IMR-90 (cell line): ENCODE results near the gene FLRT1. TPM values are rescaled to one million over a fixed set of nuclear protein-coding genes. Genes with fewer than 3 reads are reported as not detected.

ENCODE experiments used
- ATAC-seq: fragments of 200-7000 bp; cut with Tn5 transposase; 2 replicates; pipeline ENCODE4 v1.9.1; 2020; ENCODE audit warnings: low read depth, mild to moderate bottlenecking, moderate library complexity
- BruUV-seq: library from RNA; stranded (reverse); fragments of 400-500 nt; replicated peaks from 2 replicates; lab custom pipeline; 2021; lab: Mats Ljungman, UMichigan
- CTCF ChIA-PET: fragments of 300-600 bp; formaldehyde crosslinking; extraction: SDS; loops from one replicate; lab custom pipeline; 2021; ENCODE audit warnings: antibody characterized with exemption; lab: Yijun Ruan, JAX
- POLR2A ChIA-PET: fragments of 300-600 bp; sonication (Branson Sonifier 250); formaldehyde crosslinking; loops from one replicate; lab custom pipeline; 2022; ENCODE audit warnings: antibody characterized with exemption; ENCODE audit not compliant: unreplicated experiment; lab: Charles Lee
- DNase-seq: peaks from one replicate; pipeline ENCODE4 v3.0.0; 2013
- H2AFZ ChIP-seq: replicated peaks from 2 replicates; pipeline ENCODE3; 2013; ENCODE audit warnings: low read length, mild to moderate bottlenecking; ENCODE audit not compliant: poor library complexity
- H2AK5ac ChIP-seq: 2 replicates; pipeline ENCODE4 v1.6.1; 2013; ENCODE audit warnings: low read depth, low read length, inconsistent platforms
- H2AK9ac ChIP-seq: replicated peaks from 2 replicates; pipeline ENCODE3; 2013; ENCODE audit warnings: mild to moderate bottlenecking, low read depth, low read length, moderate library complexity; ENCODE audit not compliant: poor library complexity
- H2BK120ac ChIP-seq: 2 replicates; pipeline ENCODE4 v1.6.1; 2013; ENCODE audit warnings: low read depth, low read length, inconsistent platforms
- H2BK15ac ChIP-seq: 3 replicates; pipeline ENCODE4 v1.6.1; 2013; ENCODE audit warnings: low read depth, low read length, inconsistent platforms
- H2BK20ac ChIP-seq: 2 replicates; pipeline ENCODE4 v1.6.1; 2013; ENCODE audit warnings: low read depth, mild to moderate bottlenecking, inconsistent platforms, low read length, moderate library complexity
- H2BK5ac ChIP-seq: 2 replicates; pipeline ENCODE4 v1.6.1; 2013; ENCODE audit warnings: mild to moderate bottlenecking, low read depth, low read length, inconsistent platforms; ENCODE audit not compliant: poor library complexity, severe bottlenecking
- H3K14ac ChIP-seq: replicated peaks from 2 replicates; pipeline ENCODE4 v1.6.1; 2013; ENCODE audit warnings: low read depth, low read length, inconsistent platforms
- H3K18ac ChIP-seq: 2 replicates; pipeline ENCODE4 v1.6.1; 2013; ENCODE audit warnings: low read depth, low read length, control low read depth
- H3K23ac ChIP-seq: 2 replicates; pipeline ENCODE4 v1.6.1; 2013; ENCODE audit warnings: low read depth, low read length, inconsistent platforms
- H3K27ac ChIP-seq: 2 replicates; pipeline ENCODE4 v1.5.1; 2013; ENCODE audit warnings: mild to moderate bottlenecking, control low read depth, low read length; ENCODE audit not compliant: insufficient read depth
- H3K27me3 ChIP-seq: 2 replicates; pipeline ENCODE4 v1.6.1; 2013; ENCODE audit warnings: low read length; ENCODE audit not compliant: control insufficient read depth, insufficient read depth
- H3K36me3 ChIP-seq: 2 replicates; pipeline ENCODE4 v1.6.1; 2013; ENCODE audit warnings: low read length, mixed read lengths; ENCODE audit not compliant: control insufficient read depth, insufficient read depth
- H3K4ac ChIP-seq: 2 replicates; pipeline ENCODE4 v1.6.1; 2013; ENCODE audit warnings: low read depth, low read length, inconsistent platforms
- H3K4me1 ChIP-seq: 2 replicates; pipeline ENCODE4 v1.6.1; 2013; ENCODE audit warnings: low read length, mixed read lengths; ENCODE audit not compliant: control insufficient read depth, insufficient read depth
- H3K4me2 ChIP-seq: 2 replicates; pipeline ENCODE4 v1.6.1; 2013; ENCODE audit warnings: low read depth, mild to moderate bottlenecking, control low read depth, low read length, moderate library complexity
- H3K4me3 ChIP-seq: 2 replicates; pipeline ENCODE4 v1.5.1; 2013; ENCODE audit warnings: low read depth, mild to moderate bottlenecking, control low read depth, low read length, moderate library complexity; ENCODE audit not compliant: insufficient read depth
- H3K56ac ChIP-seq: 2 replicates; pipeline ENCODE4 v1.6.1; 2013; ENCODE audit warnings: low read length, inconsistent platforms; ENCODE audit not compliant: insufficient read depth; ENCODE audit errors: extremely low read depth
- H3K79me1 ChIP-seq, 2 experiments: 2 replicates each; pipeline ENCODE4 v1.6.1; 2013; ENCODE audit warnings: low read length in 2 of 2, inconsistent platforms in 1 of 2, low read depth in 1 of 2
- H3K9ac ChIP-seq: 2 replicates; pipeline ENCODE4 v1.6.1; 2013; ENCODE audit warnings: low read depth, low read length, control low read depth
- H3K9me1 ChIP-seq: 2 replicates; pipeline ENCODE4 v1.6.1; 2013; ENCODE audit warnings: low read length, inconsistent platforms; ENCODE audit not compliant: insufficient read depth
- H3K9me3 ChIP-seq: 2 replicates; pipeline ENCODE4 v1.6.1; 2013; ENCODE audit warnings: low read length; ENCODE audit not compliant: control insufficient read depth, insufficient read depth
- H4K20me1 ChIP-seq: 2 replicates; pipeline ENCODE4 v1.6.1; 2013; ENCODE audit warnings: low read length, inconsistent platforms; ENCODE audit not compliant: insufficient read depth
- H4K5ac ChIP-seq: 2 replicates; pipeline ENCODE4 v1.6.1; 2013; ENCODE audit warnings: mild to moderate bottlenecking, low read depth, low read length, control low read depth
- H4K8ac ChIP-seq, 2 experiments: 2 replicates each; pipeline ENCODE4 v1.6.1; 2013; ENCODE audit warnings: low read depth in 2 of 2, low read length in 2 of 2, control low read depth in 1 of 2, inconsistent platforms in 1 of 2
- H4K91ac ChIP-seq: 2 replicates; pipeline ENCODE4 v1.6.1; 2013; ENCODE audit warnings: low read depth, low read length, inconsistent platforms; ENCODE audit not compliant: insufficient read depth
- NFE2L2 ChIP-seq: fragments of 150-350 bp; IDR thresholded peaks from 2 replicates; pipeline ENCODE4 v1.6.1; 2016; ENCODE audit warnings: low read depth, mild to moderate bottlenecking, low read length
- POLR2A ChIP-seq: IDR thresholded peaks from 2 replicates; pipeline ENCODE4 v1.6.1; 2012; ENCODE audit warnings: mild to moderate bottlenecking, low read depth, low read length
- WGBS, 2 experiments: methylation state at CpG; one replicate each; pipeline versions ENCODE4 v1.1.5 to v1.1.7; 2013; ENCODE audit warnings: missing lambda C conversion rate in 2 of 2; ENCODE audit not compliant: insufficient read length in 1 of 2; ENCODE audit errors: extremely low coverage in 2 of 2; 5-methylcytosine and 5-hydroxymethylcytosine counted together
- dilution Hi-C: fragments of 300-500 bp; cut with HindIII; formaldehyde crosslinking; loops from one replicate; pipeline ENCODE4 v1.14.3; 2018; ENCODE audit warnings: low sequenced_read_pairs; ENCODE audit not compliant: unreplicated experiment
- in situ Hi-C: fragments of 300-500 bp; cut with MboI; formaldehyde crosslinking; loops from 3 replicates; pipeline ENCODE4 v1.14.3; 2019; ENCODE audit warnings: low sequenced_read_pairs, inconsistent platforms, mixed read lengths
- intact Hi-C: fragments of 100-400 bp; cut with micrococcal nuclease; formaldehyde crosslinking; loops from 2 replicates; pipeline ENCODE4 v1.10.0; 2022
- polyA plus RNA-seq, 3 experiments: library from polyadenylated mRNA; depleted of rRNA; stranded (reverse); fragments of >200 nt; gene quantifications; 2 replicates each; pipeline ENCODE4 v1.2.3, GENCODE V29; 2012; ENCODE audit warnings: low replicate concordance in 1 of 3
- total RNA-seq: library from RNA; depleted of rRNA; stranded (reverse); fragments of >200 nt; gene quantifications from 2 replicates; pipeline ENCODE4 v1.2.3, GENCODE V29; 2012
- TF ChIP-seq, protein P1 (sequence below): conservative IDR thresholded peaks from 2 replicates; pipeline ENCODE4 v1.5.1; 2012; ENCODE audit warnings: mild to moderate bottlenecking, low read depth, low read length, improper control_type of control experiment

Gene FLRT1
- total and polyA plus RNA-seq, 2 of the 4 experiments (the other 2 are of a cell fraction) = under 0.01 to 0.07 TPM

DNA sequence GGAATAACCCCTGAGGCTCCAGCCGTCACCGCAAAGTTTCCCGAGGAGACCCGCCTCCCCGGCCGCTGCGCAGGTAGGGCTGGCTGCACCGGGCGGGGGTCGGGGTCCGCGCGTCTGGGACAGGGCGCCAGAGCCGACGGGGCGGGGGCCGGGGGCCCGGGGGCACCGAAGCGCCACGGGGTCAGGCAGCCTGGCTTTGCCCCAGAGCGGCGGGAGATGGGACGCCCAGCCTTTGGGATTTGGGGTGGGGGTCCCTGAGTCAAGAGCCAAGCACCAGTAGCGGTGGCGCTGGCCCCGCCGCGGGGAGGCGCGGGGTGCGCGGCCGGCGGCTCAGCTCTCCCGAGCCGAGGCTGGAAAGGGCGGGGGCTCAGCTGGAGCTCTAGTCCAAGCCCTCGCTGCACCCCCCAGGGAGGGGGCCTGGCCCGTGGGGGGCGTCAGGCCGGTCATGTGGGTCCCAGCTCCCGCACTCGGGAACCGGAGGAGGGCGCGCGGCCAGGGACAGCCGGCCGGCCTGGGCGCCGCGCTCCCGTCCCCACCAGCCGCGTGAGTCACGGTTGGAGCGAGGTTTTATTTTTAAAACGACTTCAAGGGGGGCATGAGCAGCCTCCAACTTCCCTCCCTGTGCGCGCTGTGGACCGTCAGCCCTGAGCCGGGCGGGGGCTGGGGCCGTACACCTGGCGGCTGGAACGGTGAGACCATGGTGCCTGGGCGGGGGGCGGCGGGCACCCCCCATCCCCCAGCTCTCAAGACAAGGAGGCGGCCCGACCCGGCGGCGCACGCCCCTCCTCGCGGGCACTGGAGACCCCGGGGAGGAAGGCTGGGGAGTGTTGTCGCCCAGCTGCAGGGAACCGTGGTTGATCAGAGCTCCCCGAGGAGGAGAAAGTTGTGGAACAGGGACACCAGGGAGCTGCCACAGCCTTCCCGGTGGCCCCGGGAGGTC, 626 bp downstream of the FLRT1 start:
- Histone ChIP-seq H2BK15ac (no peak overlapping the region), H2AK5ac (no peak overlapping the region), H4K20me1 (0 out of 2 replicates have a peak, but pooled peaks cover 3% of the 10 kb centered on the region), H2BK20ac (0 out of 2 replicates have a peak overlapping the region, but pooled peaks have one; percentile 7), H4K5ac (no peak overlapping the region), H4K91ac (no peak overlapping the region), H3K14ac (no peak overlapping the region), H2AFZ (peak overlapping the region; percentile 78), H3K4me2 (no peak overlapping the region; the same call in 1 of the 2 replicates), H3K27me3 (peaks cover 12% of the 10 kb centered on the region), H3K9me1 (peaks cover 3% of the 10 kb centered on the region; the same call in 1 of the 2 replicates), H3K36me3 (no peaks in the 10 kb centered on the region), H3K56ac (no peak overlapping the region), H3K79me1 (no peaks in the 10 kb centered on the region), H3K9ac (no peak overlapping the region), H3K4me1 (peaks cover 8% of the 10 kb centered on the region; the same call in 1 of the 2 replicates), H2AK9ac (peak overlapping the region; percentile 89), H3K9me3 (no peaks in the 10 kb centered on the region), H3K18ac (no peak overlapping the region), H3K4me3 (peak overlapping the region; percentile 47), H2BK120ac (0 out of 2 replicates have a peak overlapping the region, but pooled peaks have one; percentile 48), H2BK5ac (no peak overlapping the region), H3K23ac (no peak overlapping the region), H4K8ac (no peak overlapping the region), H3K4ac (no peak overlapping the region), H3K27ac (no peak overlapping the region)
- no peak for TF ChIP-seq NFE2L2
- no peak for TF ChIP-seq POLR2A
- TF ChIP-seq, protein P1, sequence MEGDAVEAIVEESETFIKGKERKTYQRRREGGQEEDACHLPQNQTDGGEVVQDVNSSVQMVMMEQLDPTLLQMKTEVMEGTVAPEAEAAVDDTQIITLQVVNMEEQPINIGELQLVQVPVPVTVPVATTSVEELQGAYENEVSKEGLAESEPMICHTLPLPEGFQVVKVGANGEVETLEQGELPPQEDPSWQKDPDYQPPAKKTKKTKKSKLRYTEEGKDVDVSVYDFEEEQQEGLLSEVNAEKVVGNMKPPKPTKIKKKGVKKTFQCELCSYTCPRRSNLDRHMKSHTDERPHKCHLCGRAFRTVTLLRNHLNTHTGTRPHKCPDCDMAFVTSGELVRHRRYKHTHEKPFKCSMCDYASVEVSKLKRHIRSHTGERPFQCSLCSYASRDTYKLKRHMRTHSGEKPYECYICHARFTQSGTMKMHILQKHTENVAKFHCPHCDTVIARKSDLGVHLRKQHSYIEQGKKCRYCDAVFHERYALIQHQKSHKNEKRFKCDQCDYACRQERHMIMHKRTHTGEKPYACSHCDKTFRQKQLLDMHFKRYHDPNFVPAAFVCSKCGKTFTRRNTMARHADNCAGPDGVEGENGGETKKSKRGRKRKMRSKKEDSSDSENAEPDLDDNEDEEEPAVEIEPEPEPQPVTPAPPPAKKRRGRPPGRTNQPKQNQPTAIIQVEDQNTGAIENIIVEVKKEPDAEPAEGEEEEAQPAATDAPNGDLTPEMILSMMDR = peak; percentile 13; the same call in 1 of the 2 replicates
- ChIA-PET CTCF (interaction anchor here (1.1 kb wide), 1 partner anchor 117 kb away, joined by 3 read pairs; no protein-coding TSS in a partner anchor), POLR2A (no interaction called here)
- ATAC-seq (peak; percentile 71), DNase-seq (peak; percentile 35)
- WGBS, 2 experiments = 1% methylated on average over 28 of the region's 85 CpGs; no CpG with 5 or more reads in 1 of the 2 experiments
- intact Hi-C loops (no loop called here), dilution Hi-C loops (no loop called here), in situ Hi-C loops (no loop called here)
- no TSS peak for BruUV-seq
